Cardiac fibroblast (primary cell): ENCODE measurements around the gene NDUFB11.

Experiments used
- DNase-seq, 2 donors: peaks; one replicate each; pipeline versions ENCODE4 v3.0.0 to v3.0.0-alpha.2; 2010; ENCODE audit warnings: low read depth in 2 of 2
- H3K4me3 ChIP-seq, 2 donors: replicated peaks in 1 of 2; 1 replicate in 1 of 2; 2 replicates in 1 of 2; pipeline ENCODE4 v1.5.1; 2011; ENCODE audit warnings: low read depth in 2 of 2, low read length in 2 of 2, mild to moderate bottlenecking in 2 of 2, moderate library complexity in 1 of 2
- CTCF ChIP-seq: IDR thresholded peaks from one replicate; pipeline ENCODE4 v1.5.1; 2011; ENCODE audit warnings: low read depth, mild to moderate bottlenecking, low read length, inconsistent platforms

NDUFB11 gene

GRCh38 chrX:47160781-47161180, 16.3 kb upstream of the NDUFB11 start:
- no peak for TF ChIP-seq CTCF
- no peak overlapping the region for H3K4me3 ChIP-seq
- no peak for DNase-seq

- H3K4me3 ChIP-seq: no peak overlapping the region
- no peak for DNase-seq
- no peak for TF ChIP-seq CTCF
Measured at GRCh38 chrX:47158781-47159180, 14.3 kb upstream of the NDUFB11 start.

- TF ChIP-seq CTCF: no peak
- no peak overlapping the region for H3K4me3 ChIP-seq
- no peak for DNase-seq
Measured at GRCh38 chrX:47158131-47158530, 13.6 kb upstream of the NDUFB11 start.

GRCh38 chrX:47156611-47157520, 12.4 kb upstream of the NDUFB11 start:
- no peak overlapping the region for H3K4me3 ChIP-seq
- no peak for DNase-seq
- no peak for TF ChIP-seq CTCF

GRCh38 chrX:47151435-47151834, 6.9 kb upstream of the NDUFB11 start:
- H3K4me3 ChIP-seq: no peak overlapping the region
- no peak for TF ChIP-seq CTCF
- no peak for DNase-seq

GRCh38 chrX:47148946-47149345, 4.4 kb upstream of the NDUFB11 start:
- DNase-seq: peak; percentile 43 to 71
- no peak for TF ChIP-seq CTCF

More at GRCh38 chrX:47148946-47149345, 4.4 kb upstream of the NDUFB11 start:
- no peak overlapping the region for H3K4me3 ChIP-seq
